Mesenteric fat pad (tissue), 1 donor: ENCODE data around the gene POLR3C. TPM values are rescaled to one million over a fixed set of nuclear protein-coding genes. Genes with fewer than 3 reads are reported as not detected.

Experiments
- microRNA-seq: library from miRNA; unstranded; fragments of <30 nt; microRNA quantifications from one replicate; pipeline ENCODE4 v1.2.0, GENCODE V29; 2020; ENCODE audit warnings: borderline number of aligned reads
- total RNA-seq: library from RNA; stranded (reverse); fragmentation: NEBNext Ultra II Directional; extraction: Animal tissue kit (Norgen Biotek cat#: 25700); gene quantifications from one replicate; pipeline ENCODE4 v1.2.1, GENCODE V29; 2021
- donor health status: DM: yes; HTN: yes; CAD: no.

The POLR3C gene
- total RNA-seq, 1 donor from 2014 or later = 26.6 TPM

Small RNA genes within 50 kb of the gene (microRNA-seq; reads per million reads assigned to microRNA genes)
- gene MIR6736 = not detected

Other genes starting within 250 kb of the POLR3C start
- 13.1 TPM for gene GPR89A, start 216.2 kb upstream of the POLR3C start, total RNA-seq
- gene PDZK1, start 116.8 kb upstream of the POLR3C start, total RNA-seq = not detected
- gene CD160, start 104.7 kb upstream of the POLR3C start, total RNA-seq = not detected
- gene RNF115, start 105 bp upstream of the POLR3C start, total RNA-seq = 15.1 TPM
- 2.9 TPM for gene NUDT17, start 21.4 kb downstream of the POLR3C start, total RNA-seq
- gene PIAS3, start 34.9 kb downstream of the POLR3C start, total RNA-seq = 23.3 TPM
- 4.3 TPM for gene ANKRD35, start 61.7 kb downstream of the POLR3C start, total RNA-seq
- gene ITGA10, start 85.8 kb downstream of the POLR3C start, total RNA-seq = 1.3 TPM
- gene PEX11B, start 94.5 kb downstream of the POLR3C start, total RNA-seq = 13.9 TPM
- gene RBM8A, start 103.3 kb downstream of the POLR3C start, total RNA-seq = 110 TPM
- gene LIX1L, start 133.8 kb downstream of the POLR3C start, total RNA-seq = 26.6 TPM
- 0.74 TPM for gene ANKRD34A, start 140.4 kb downstream of the POLR3C start, total RNA-seq
- gene POLR3GL, start 140.5 kb downstream of the POLR3C start, total RNA-seq = 30.7 TPM
- 692 TPM for gene TXNIP, start 172.4 kb downstream of the POLR3C start, total RNA-seq
- not detected for gene HJV, start 197.5 kb downstream of the POLR3C start, total RNA-seq